GM12864 (cell line): ENCODE measurements around the gene LRSAM1.

Experiments used
- DNase-seq: peaks from one replicate; pipeline ENCODE4 v3.0.0-alpha.2; 2011; ENCODE audit warnings: low read depth
- H3K4me3 ChIP-seq: 2 replicates; pipeline ENCODE4 v1.5.1; 2011; ENCODE audit warnings: mild to moderate bottlenecking, low read depth, low read length, control low read depth
- TF ChIP-seq, protein P1 (sequence below): IDR thresholded peaks from 2 replicates; pipeline ENCODE4 v1.5.1; 2011; ENCODE audit warnings: low read depth, mild to moderate bottlenecking, moderate library complexity, low read length, control low read depth, inconsistent platforms; ENCODE audit errors: missing control alignments

LRSAM1 gene

DNA sequence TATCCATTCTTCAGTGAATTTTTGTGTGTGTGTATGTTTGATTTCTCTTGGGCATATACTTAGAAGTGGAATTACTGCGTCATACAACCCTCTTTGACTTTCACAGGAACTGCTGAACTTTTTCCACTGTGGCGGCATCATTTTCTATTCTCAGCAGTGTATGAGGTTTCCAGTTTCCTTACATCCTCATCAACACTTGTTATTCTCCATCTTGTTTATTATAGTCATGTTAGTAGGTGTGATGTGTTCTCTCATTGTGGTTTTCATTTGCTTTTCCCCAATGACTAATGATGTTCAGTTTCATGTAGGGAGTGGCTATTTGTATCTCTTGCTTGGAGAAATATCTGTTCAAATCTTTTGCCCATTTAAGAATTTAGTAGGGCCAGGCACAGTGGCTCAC, 24.6 kb upstream of the LRSAM1 start:
- TF ChIP-seq, protein P1, sequence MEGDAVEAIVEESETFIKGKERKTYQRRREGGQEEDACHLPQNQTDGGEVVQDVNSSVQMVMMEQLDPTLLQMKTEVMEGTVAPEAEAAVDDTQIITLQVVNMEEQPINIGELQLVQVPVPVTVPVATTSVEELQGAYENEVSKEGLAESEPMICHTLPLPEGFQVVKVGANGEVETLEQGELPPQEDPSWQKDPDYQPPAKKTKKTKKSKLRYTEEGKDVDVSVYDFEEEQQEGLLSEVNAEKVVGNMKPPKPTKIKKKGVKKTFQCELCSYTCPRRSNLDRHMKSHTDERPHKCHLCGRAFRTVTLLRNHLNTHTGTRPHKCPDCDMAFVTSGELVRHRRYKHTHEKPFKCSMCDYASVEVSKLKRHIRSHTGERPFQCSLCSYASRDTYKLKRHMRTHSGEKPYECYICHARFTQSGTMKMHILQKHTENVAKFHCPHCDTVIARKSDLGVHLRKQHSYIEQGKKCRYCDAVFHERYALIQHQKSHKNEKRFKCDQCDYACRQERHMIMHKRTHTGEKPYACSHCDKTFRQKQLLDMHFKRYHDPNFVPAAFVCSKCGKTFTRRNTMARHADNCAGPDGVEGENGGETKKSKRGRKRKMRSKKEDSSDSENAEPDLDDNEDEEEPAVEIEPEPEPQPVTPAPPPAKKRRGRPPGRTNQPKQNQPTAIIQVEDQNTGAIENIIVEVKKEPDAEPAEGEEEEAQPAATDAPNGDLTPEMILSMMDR, result no peak
- DNase-seq, result no peak
- no peak overlapping the region for H3K4me3 ChIP-seq

DNA sequence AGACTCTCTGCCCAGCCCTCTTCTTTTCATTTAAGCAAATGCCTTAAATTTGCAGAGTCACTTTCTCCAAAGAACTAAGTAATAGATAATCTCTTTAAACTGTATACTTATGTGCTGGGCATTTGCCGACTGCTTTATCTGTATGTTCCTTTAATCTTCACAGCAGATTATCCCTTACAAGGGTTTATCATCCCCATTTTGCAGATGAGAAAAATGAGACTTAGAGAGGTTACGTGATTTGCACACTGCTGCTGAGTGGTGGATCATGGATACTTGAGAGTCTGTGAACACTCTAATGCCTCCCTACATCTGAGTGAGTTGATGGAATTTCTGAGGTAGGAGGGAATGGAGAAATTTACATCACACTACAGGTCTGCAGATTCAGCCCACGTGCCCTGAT, 23.0 kb upstream of the LRSAM1 start:
- DNase-seq, result no peak
- TF ChIP-seq, protein P1, result no peak
- H3K4me3 ChIP-seq, result no peak overlapping the region

DNA sequence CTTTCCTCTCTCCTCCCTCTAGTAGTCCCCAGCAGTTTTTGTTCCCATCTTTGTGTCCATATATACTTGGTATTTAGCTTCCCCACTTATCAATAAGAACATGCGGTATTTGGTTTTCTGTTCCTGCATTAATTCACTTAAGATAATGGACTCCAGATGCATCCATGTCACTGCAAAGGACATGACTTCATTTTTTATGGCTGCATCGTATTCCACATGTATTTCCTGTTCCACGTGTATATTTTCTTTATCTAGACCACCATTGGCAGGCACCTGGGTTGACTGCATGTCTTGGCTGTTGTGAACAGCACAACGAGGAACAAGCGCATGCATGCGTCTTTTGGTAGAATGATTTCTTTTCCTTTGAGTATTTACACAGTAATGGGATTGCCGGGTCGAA, 20.9 kb upstream of the LRSAM1 start:
- no peak for DNase-seq
- TF ChIP-seq, protein P1, result no peak
- H3K4me3 ChIP-seq, result no peak overlapping the region

DNA sequence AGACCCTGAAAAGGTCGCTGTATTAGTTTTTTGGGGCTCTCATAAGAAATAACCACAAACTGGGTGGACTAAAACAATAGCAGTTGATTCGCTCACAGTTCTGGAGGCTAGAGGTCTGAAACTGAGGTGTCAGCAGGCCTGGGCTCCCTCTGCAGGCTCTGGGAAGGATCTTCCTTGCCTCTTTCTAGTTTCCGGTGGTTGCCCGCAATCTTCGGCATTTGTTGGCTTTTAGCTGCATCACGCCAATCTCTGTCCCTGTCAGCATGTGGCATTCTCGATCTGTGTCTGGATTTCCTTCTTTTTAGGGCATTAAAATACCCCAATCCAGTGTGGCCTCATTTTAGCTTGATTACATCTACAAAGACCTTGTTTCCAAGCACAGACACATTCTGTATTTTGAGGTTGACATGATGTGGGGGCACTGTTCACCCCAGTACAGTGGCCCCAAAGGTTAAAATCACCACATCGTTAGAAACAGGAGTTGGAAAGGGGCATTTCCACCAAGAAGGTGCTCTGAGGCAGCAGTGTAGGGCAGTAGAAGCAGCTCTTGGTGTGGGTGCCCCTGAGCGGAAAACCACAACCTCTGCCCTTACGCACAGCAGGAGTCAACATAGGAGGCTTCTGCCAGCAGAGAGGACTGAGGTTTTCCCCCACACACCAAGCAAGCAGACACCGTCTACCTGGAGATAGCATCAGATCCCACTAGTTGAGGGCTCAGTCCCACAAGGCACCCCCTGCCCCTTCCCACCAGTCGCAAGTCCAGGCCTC, 13.6 kb upstream of the LRSAM1 start:
- no peak for DNase-seq

DNA sequence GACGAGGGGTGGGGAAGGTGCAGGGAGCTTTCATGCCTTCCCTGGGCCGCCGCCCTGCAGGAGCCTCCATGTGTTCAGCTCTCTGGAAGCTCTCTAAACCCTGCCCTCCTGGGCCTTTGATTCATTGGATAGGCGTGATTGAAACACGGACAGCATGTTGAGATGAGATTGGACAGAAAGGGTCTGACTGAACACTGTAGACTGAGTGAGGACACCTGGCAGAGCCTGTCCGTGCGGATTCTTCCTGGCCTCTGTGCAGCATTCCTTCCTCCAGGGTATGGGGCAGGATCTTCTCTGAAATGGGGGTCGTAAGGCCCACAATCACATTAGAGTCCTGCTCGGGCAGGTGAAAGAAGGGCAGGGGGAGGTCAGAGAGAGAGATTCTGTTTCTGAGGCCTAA, 12.9 kb upstream of the LRSAM1 start:
- TF ChIP-seq, protein P1, result no peak
- no peak overlapping the region for H3K4me3 ChIP-seq
- DNase-seq, result no peak

More for the DNA sequence above, 13.6 kb upstream of the LRSAM1 start:
- TF ChIP-seq, protein P1, result no peak
- H3K4me3 ChIP-seq, result no peak overlapping the region

DNA sequence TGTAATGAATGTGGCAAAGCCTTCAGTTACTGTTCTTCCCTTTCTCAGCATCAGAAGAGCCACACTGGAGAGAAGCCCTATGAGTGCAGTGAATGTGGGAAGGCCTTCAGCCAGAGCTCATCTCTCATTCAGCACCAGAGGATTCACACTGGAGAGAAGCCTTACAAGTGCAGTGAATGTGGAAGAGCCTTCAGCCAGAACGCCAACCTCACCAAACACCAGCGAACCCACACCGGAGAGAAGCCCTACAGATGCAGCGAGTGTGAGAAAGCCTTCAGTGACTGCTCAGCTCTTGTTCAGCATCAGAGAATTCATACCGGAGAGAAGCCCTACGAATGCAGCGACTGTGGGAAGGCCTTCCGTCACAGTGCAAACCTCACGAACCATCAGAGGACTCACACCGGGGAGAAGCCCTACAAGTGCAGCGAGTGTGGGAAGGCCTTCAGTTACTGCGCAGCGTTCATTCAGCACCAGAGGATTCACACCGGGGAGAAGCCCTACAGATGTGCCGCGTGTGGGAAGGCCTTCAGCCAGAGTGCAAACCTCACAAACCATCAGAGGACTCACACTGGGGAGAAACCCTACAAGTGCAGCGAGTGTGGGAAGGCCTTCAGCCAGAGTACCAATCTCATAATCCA, 6.9 kb upstream of the LRSAM1 start:
- no peak for DNase-seq
- H3K4me3 ChIP-seq, result no peak overlapping the region
- TF ChIP-seq, protein P1, result no peak
